ENCODE data around the gene CEP131.

DNA sequence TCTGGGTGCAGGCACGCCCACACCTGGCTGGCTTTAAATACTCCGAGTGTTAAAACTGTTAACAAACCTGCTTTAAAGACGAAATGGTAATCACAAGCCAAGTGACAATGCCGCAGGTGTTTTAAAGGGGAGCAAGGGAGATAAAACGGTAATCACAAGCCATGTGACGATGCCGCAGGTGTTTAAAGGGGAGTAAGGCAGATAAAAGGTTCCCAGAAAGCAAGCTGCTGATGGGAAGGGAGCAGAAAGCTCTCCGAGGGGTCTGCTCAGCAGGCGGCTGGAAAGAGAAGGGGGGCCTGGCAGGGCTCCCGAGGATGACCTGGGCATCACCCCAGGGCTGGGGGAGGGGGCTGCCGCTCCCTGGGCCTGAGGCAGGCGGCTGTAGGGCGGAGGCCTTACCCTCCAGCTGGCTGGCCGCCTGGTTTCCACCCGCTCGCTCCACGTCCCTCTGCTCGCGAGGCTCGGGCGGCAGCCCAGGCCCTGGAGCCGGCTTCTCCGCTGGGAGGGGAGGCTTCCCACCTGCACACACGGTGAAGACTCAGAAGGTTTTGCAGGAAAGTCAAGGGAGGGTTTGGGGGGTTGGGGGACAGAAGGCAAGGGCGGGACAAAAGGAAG, 28.4 kb upstream of the CEP131 start:
- TF ChIP-seq, protein P1, sequence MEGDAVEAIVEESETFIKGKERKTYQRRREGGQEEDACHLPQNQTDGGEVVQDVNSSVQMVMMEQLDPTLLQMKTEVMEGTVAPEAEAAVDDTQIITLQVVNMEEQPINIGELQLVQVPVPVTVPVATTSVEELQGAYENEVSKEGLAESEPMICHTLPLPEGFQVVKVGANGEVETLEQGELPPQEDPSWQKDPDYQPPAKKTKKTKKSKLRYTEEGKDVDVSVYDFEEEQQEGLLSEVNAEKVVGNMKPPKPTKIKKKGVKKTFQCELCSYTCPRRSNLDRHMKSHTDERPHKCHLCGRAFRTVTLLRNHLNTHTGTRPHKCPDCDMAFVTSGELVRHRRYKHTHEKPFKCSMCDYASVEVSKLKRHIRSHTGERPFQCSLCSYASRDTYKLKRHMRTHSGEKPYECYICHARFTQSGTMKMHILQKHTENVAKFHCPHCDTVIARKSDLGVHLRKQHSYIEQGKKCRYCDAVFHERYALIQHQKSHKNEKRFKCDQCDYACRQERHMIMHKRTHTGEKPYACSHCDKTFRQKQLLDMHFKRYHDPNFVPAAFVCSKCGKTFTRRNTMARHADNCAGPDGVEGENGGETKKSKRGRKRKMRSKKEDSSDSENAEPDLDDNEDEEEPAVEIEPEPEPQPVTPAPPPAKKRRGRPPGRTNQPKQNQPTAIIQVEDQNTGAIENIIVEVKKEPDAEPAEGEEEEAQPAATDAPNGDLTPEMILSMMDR (tag by site-specific recombination; IDR thresholded peaks at IDR 0.05): no peak
- TF ChIP-seq ZNF830 (tag by site-specific recombination; IDR thresholded peaks at IDR 0.05; ENCODE audit: low read depth): no peak
- no peak for TF ChIP-seq SALL2 (tag by site-specific recombination; IDR thresholded peaks at IDR 0.05; ENCODE audit: borderline replicate concordance)
- no peak for TF ChIP-seq ZNF768 (tag by site-specific recombination; IDR thresholded peaks at IDR 0.05)
- TF ChIP-seq, protein P2, sequence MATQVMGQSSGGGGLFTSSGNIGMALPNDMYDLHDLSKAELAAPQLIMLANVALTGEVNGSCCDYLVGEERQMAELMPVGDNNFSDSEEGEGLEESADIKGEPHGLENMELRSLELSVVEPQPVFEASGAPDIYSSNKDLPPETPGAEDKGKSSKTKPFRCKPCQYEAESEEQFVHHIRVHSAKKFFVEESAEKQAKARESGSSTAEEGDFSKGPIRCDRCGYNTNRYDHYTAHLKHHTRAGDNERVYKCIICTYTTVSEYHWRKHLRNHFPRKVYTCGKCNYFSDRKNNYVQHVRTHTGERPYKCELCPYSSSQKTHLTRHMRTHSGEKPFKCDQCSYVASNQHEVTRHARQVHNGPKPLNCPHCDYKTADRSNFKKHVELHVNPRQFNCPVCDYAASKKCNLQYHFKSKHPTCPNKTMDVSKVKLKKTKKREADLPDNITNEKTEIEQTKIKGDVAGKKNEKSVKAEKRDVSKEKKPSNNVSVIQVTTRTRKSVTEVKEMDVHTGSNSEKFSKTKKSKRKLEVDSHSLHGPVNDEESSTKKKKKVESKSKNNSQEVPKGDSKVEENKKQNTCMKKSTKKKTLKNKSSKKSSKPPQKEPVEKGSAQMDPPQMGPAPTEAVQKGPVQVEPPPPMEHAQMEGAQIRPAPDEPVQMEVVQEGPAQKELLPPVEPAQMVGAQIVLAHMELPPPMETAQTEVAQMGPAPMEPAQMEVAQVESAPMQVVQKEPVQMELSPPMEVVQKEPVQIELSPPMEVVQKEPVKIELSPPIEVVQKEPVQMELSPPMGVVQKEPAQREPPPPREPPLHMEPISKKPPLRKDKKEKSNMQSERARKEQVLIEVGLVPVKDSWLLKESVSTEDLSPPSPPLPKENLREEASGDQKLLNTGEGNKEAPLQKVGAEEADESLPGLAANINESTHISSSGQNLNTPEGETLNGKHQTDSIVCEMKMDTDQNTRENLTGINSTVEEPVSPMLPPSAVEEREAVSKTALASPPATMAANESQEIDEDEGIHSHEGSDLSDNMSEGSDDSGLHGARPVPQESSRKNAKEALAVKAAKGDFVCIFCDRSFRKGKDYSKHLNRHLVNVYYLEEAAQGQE (tag by site-specific recombination; IDR thresholded peaks at IDR 0.05): no peak
